Duodenal mucosa (tissue), 2 donors: ENCODE measurements around the gene MICOS13.

Experiments used
- H3K27ac ChIP-seq: one replicate; pipeline ENCODE4 v1.7.0; 2013; ENCODE audit warnings: low read depth, low read length
- H3K27me3 ChIP-seq, 2 donors: one replicate each; pipeline ENCODE4 v1.7.0; 2013; ENCODE audit warnings: low read length in 2 of 2, control low read depth in 1 of 2; ENCODE audit not compliant: insufficient read depth in 2 of 2, control insufficient read depth in 1 of 2
- H3K36me3 ChIP-seq, 2 donors: one replicate each; pipeline ENCODE4 v1.7.0; 2013; ENCODE audit warnings: low read length in 2 of 2, control low read depth in 1 of 2; ENCODE audit not compliant: insufficient read depth in 2 of 2, control insufficient read depth in 1 of 2
- H3K4me1 ChIP-seq, 2 donors: one replicate each; pipeline ENCODE4 v1.7.0; 2013; ENCODE audit warnings: low read length in 2 of 2, control low read depth in 1 of 2; ENCODE audit not compliant: insufficient read depth in 2 of 2, control insufficient read depth in 1 of 2
- H3K4me3 ChIP-seq, 2 donors: one replicate each; pipeline ENCODE4 v1.7.0; 2013; ENCODE audit warnings: low read length in 2 of 2, low read depth in 1 of 2
- H3K9ac ChIP-seq, 2 donors: one replicate each; pipeline ENCODE4 v1.7.0; 2013; ENCODE audit warnings: low read length in 2 of 2, low read depth in 1 of 2
- H3K9me3 ChIP-seq, 2 donors: one replicate each; pipeline ENCODE4 v1.7.0; 2013; ENCODE audit warnings: low read length in 2 of 2, control low read depth in 1 of 2; ENCODE audit not compliant: control insufficient read depth in 1 of 2

The MICOS13 gene

GRCh38 chr19:5680437-5681368 is at the start of gene MICOS13, which contains the start of gene HSD11B1L:
TSS of gene MICOS13 (minus strand) at chr19:5680516. CDS start at chr19:5680486, 30 bp downstream.
TSS of gene HSD11B1L (plus strand) at chr19:5681027. CDS start at chr19:5684833, 3,806 bp downstream.
- H3K9me3 ChIP-seq = no peaks in the 10 kb centered on the region

GRCh38 chr19:5727453-5728050 is 47.2 kb upstream of the MICOS13 start:
- Histone ChIP-seq H3K36me3 (no peaks in the 10 kb centered on the region), H3K9ac (no peak overlapping the region), H3K9me3 (peaks cover 0 to 3% of the 10 kb centered on the region in 2 donors), H3K4me3 (no peak overlapping the region), H3K27ac (no peak overlapping the region), H3K27me3 (no peaks in the 10 kb centered on the region), H3K4me1 (no peaks in the 10 kb centered on the region)

More at GRCh38 chr19:5680437-5681368, at the start of gene MICOS13, which contains the start of gene HSD11B1L:
- H3K4me3 ChIP-seq = peak within 1 kb of the TSS; percentile 94 to 99
- H3K27me3 ChIP-seq = peaks cover 0 to 3% of the 10 kb centered on the region in 2 donors
- H3K4me1 ChIP-seq = peaks cover 5 to 22% of the 10 kb centered on the region in 2 donors
- peaks cover 0 to 6% of the 10 kb centered on the region in 2 donors for H3K36me3 ChIP-seq
- peak within 1 kb of the TSS; percentile 95 to 98 for H3K9ac ChIP-seq
- H3K27ac ChIP-seq = peak within 1 kb of the TSS; percentile 85

- Histone ChIP-seq H3K9ac (peak within 1 kb of the TSS; percentile 68 to 82), H3K4me1 (peaks cover 18 to 19% of the 10 kb centered on the region in 2 donors), H3K27me3 (no peaks in the 10 kb centered on the region), H3K36me3 (no peaks in the 10 kb centered on the region), H3K4me3 (peak within 1 kb of the TSS; percentile 69 to 91), H3K27ac (peak within 1 kb of the TSS; percentile 72), H3K9me3 (no peaks in the 10 kb centered on the region)
Observed at GRCh38 chr19:5719961-5720790, 39.9 kb upstream of the MICOS13 start, which contains the start of the genes CATSPERD and LONP1. TSS of gene CATSPERD (plus strand) at chr19:5720637. CDS start at chr19:5720738, 101 bp downstream. TSS of gene LONP1 (minus strand) at chr19:5720146. CDS start at chr19:5720132, 14 bp downstream.

DNA sequence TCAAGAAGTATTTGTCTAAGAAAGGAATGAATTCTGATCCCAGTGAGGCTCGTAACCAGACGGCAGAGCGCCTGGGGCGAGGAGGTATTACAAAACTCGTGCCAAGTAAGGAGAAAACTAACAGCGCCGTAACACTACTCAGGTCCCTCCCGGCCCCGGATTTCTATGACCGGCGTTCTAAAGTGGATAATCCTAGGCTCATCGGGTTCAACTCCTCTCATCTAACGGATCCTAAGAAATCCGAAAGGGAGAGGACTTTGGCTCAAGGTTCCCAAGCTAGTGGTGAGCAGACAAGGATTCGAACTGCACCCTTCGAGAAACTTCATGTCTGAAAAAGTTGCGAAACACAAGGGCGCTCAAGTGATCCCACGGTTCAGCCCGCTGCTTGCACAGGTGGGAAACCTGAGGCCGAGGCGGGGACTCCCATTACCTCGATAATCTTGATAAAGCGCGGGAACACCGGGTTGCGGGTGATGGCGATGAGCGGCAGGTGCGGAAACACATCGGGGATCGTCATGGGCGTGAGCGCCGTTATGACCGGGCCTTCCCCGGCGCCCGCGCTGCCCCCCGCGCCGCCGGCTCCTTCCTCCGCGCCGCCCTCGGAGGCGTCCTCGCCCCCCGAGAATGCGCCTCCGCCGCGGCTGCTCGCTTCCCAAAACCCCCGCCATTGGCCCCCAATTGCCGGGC is 39.1 kb upstream of the MICOS13 start:
- no peaks in the 10 kb centered on the region for H3K27me3 ChIP-seq
- H3K4me3 ChIP-seq = peak overlapping the region; percentile 69 to 91
- H3K9me3 ChIP-seq = no peaks in the 10 kb centered on the region

DNA sequence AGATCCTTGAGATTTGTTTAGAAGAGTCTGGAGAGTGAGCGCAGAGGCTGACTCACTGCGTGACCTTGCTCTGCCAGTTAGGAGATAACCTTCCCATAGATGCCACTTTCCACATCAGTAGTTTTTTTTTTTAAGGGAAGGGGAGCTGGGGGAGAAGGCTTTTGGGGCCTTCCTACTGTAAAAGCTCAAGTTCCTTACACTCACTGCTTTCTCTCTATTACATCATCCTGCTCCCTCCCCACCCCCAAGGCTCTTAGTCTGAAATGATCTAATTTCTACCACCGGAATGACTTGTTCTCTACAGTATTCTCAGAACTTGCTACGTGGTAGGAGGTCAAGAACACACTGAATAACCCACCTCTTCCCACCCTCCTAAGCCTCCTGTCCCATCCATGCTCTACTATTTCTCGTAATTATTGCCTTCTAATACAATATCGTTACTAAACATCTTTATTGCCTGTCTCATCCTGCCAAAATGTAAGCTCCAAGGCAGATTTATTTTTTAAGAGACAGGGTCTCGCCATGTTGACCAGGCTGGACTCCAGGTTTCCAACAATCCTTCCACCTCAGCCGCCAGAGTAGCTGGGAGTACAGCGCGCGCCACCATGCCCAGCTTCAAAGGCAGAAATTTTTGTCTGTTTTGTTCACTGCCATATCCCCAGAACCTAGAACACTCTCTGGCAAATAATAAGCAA is 38.4 kb upstream of the MICOS13 start:
- Histone ChIP-seq H3K36me3 (peaks cover 0 to 5% of the 10 kb centered on the region in 2 donors), H3K9ac (peak overlapping the region; percentile 68 to 82), H3K9me3 (no peaks in the 10 kb centered on the region), H3K27me3 (no peaks in the 10 kb centered on the region), H3K27ac (no peak overlapping the region), H3K4me3 (peak overlapping the region; percentile 69 to 91), H3K4me1 (peaks cover 18 to 19% of the 10 kb centered on the region in 2 donors)

More for the DNA sequence above, 39.1 kb upstream of the MICOS13 start:
- peak overlapping the region; percentile 72 for H3K27ac ChIP-seq
- peaks cover 18 to 19% of the 10 kb centered on the region in 2 donors for H3K4me1 ChIP-seq
- peak overlapping the region; percentile 68 to 82 for H3K9ac ChIP-seq
- no peaks in the 10 kb centered on the region for H3K36me3 ChIP-seq

GRCh38 chr19:5718037-5718578 is 37.8 kb upstream of the MICOS13 start:
- Histone ChIP-seq H3K27ac (no peak overlapping the region), H3K9ac (peak overlapping the region in 1 of 2 donors; percentile 82), H3K27me3 (no peaks in the 10 kb centered on the region), H3K4me3 (peak overlapping the region; percentile 69 to 91), H3K36me3 (peaks cover under 1 to 11% of the 10 kb centered on the region in 2 donors), H3K4me1 (peaks cover 18 to 19% of the 10 kb centered on the region in 2 donors), H3K9me3 (no peaks in the 10 kb centered on the region)

DNA sequence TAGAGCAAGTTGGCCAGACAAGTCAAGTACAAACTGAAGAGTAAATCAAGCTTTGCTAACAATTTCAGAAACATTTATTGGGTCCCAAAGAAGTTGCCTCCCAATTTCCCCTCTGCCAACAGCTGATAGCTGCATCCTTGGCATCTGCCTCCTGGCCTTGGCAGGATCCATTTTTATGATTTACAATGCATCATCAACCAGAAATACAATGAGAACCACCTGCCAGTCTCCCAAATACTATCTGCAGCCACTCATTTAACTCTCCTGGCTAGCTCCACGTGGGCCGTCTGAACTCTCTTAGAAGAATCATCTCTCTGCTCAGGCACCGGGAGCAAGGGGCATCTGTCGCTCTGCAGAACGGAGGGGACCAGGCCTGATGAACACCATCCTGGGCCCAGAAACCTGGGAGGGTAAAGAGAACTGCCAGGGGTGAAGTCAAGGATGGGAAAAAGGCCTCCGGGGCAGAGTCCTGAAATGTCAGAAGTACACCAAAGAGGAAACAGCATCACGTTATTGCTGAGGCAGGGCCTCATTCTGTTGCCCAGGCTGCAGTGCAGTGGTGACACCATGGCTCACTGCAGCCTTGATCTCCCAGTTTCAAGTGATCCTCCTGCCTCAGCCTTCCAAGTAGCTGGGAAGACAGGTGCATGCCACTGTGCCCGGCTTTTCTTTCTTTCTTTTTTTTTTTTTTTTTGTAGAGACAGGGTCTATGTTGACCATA is 37.1 kb upstream of the MICOS13 start:
- Histone ChIP-seq H3K27me3 (no peaks in the 10 kb centered on the region), H3K36me3 (peaks cover 4 to 18% of the 10 kb centered on the region in 2 donors), H3K4me3 (no peak overlapping the region), H3K9me3 (no peaks in the 10 kb centered on the region), H3K4me1 (peaks cover 18 to 19% of the 10 kb centered on the region in 2 donors), H3K9ac (no peak overlapping the region), H3K27ac (no peak overlapping the region)

DNA sequence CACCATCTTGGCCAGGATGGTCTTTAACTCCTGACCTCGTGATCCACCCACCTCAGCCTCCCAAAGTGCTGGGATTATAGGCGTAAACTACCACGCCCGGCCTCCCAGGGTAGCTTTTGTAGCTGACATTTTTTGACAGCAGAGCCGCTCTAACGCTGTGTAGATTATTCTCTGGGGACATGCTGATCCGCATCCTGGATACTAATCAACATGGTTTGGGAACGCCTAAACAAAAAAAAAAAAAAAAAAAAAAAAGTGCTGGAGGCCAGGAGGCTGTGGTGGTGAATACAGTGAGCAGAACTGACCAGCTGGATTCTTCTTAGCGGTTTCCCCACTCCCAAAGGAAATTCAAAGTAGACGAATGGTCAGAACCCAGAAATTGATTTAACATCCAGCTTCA is 34.5 kb upstream of the MICOS13 start:
- H3K9me3 ChIP-seq = no peaks in the 10 kb centered on the region
- H3K27me3 ChIP-seq = no peaks in the 10 kb centered on the region
- peaks cover 13 to 40% of the 10 kb centered on the region in 2 donors for H3K36me3 ChIP-seq
- H3K4me1 ChIP-seq = peaks cover 18 to 19% of the 10 kb centered on the region in 2 donors
- no peak overlapping the region for H3K27ac ChIP-seq
- no peak overlapping the region for H3K4me3 ChIP-seq
- H3K9ac ChIP-seq = no peak overlapping the region
